SK-MEL-5 (cell line): Measurements from ENCODE around the gene PDE4B. TPM values are rescaled to one million over a fixed set of nuclear protein-coding genes. Genes with fewer than 3 reads are reported as not detected.

ENCODE experiments used
- DNase-seq: peaks from one replicate; pipeline ENCODE4 v3.0.0-alpha.2; 2016; ENCODE audit warnings: low read depth, low spot score
- in situ Hi-C: cut with HindIII; loops from 2 replicates; pipeline ENCODE4 v1.10.0; 2016; ENCODE audit warnings: low sequenced_read_pairs, high pct_unique_total_duplicates, low pct_unique_long_range_greater_than_20kb
- total RNA-seq: library from RNA; depleted of rRNA; stranded (reverse); fragments of >200 nt; shearing (Covaris generic); gene quantifications from 2 replicates; pipeline ENCODE4 v1.2.3, GENCODE V29; 2014

The PDE4B gene
- total RNA-seq, 1 experiment from 2014 or later = 26.1 TPM

DNA sequence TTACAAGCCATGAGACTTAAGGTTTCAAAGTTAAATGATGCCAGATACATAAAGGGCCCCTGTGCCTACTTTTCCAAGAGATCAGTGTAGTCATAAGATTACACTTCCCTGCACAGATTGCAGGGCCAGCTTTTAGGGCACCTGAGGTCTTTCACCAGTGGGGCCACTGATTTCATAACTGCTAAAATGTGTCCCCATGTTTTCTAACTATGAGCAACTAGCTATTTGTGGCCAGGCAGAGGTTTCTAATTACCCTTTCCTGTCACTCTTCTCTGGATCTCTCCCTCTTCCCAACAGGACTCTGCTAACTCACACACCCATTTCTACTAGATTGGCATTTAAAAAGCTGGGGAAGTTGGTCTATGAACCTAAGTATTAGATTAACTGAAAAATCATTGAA lies 534.2 kb downstream of the PDE4B start:
- in situ Hi-C loops = no loop called here
- no peak for DNase-seq

DNA sequence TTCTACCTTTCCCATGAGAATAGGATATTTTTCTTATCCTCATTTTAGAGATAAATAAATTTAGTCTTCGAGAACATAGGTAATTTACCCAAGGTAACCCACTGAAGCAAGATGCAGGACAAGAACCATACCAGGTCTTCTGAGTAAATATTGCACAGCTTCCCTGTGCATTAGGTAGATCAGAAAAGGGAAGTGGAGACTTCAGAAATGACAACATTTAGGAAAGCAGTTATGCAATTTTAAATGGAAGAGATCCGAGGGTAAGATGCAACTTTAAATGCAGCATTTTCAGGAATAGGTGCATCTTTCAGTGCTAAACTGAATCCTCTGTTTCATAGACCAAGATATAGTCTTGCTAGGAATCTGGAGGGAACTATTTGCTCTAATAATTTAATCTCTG lies 534.9 kb downstream of the PDE4B start:
- DNase-seq = no peak
- in situ Hi-C loops = no loop called here

GRCh38 chr1:66328896-66329295 lies 536.2 kb downstream of the PDE4B start:
- in situ Hi-C loops = no loop called here
- DNase-seq = no peak

GRCh38 chr1:66330722-66331141 lies 538.0 kb downstream of the PDE4B start:
- in situ Hi-C loops = no loop called here
- peak; percentile 80 for DNase-seq

- in situ Hi-C loops = no loop called here
- DNase-seq = peak; percentile 33
These were observed 539.2 kb downstream of the PDE4B start for GRCh38 chr1:66331658-66332547.

DNA sequence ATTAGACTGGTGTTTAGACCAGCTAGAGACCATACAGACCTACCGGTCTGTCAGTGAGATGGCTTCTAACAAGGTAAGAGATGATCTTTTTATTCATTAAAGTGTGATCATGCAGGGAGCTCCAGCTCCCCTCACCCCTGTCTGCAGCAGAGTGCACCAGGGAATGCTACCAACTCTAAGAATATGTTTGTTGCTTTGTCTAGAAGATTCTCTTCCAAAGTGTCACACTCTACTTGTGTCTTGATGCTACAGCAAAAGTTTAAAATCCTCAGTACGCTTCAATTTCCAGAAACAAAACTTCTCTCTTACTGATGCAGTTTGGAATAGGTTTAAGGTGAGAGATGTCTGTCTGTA lies 539.8 kb downstream of the PDE4B start:
- in situ Hi-C loops = no loop called here

DNA sequence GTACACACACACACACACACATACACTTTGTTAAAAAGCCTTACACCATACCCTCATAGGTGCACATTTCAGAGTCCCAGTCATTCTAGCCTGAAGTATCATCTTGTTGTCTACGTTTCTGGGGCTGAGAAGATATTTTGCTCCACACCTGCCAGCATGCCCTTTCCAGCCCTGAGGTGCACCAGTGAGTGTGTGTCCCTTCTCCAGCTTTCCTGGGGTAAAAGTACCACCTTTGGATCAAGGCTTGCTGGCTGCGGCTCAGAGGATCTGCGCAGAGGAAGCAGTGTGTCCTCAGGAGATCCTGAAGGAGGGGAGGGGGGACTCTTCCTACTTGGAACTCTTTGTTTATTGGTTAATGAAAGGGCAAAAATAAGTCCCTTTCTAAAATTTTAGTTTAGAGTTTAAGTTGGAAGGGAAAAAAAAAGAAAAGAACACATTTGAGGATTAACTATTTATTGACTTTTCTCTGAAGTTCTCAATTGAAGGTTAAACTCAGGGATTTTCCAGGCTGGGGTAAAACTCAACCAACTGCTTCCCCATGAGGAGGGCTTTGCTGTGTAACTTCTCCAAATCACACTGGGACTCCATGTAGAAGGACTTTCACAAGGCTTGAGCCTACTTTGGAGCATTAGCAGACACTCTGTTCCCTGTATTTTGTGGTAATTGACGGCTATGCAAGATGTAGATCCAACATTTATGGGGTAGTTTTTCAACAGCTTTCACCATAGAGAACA lies 540.9 kb downstream of the PDE4B start:
- in situ Hi-C loops = no loop called here

More for the DNA sequence above, 539.8 kb downstream of the PDE4B start:
- DNase-seq = no peak

DNA sequence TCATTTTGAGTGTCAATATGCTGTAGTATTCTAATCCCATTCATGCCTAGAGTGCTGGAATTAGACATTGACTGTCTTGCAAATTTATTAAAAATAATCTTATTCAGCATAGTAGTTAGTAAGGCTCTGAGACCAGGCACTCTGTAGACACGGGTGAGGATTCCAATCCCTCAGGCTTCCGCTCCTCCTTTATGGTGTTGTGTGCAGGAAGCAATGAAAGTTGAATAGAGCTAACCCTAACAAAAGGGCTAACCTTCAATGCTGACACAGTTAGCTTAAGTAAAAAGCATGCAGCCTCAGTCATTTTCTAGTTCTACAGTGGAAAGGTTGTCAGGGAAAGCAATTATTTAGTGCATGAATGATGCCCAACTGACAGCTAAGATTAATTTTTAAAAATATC lies 541.6 kb downstream of the PDE4B start:
- DNase-seq = no peak
- in situ Hi-C loops = no loop called here

More for the DNA sequence above, 540.9 kb downstream of the PDE4B start:
- DNase-seq = no peak

- no peak for DNase-seq
- in situ Hi-C loops = no loop called here
These were observed 542.4 kb downstream of the PDE4B start for GRCh38 chr1:66335125-66335524.

DNA sequence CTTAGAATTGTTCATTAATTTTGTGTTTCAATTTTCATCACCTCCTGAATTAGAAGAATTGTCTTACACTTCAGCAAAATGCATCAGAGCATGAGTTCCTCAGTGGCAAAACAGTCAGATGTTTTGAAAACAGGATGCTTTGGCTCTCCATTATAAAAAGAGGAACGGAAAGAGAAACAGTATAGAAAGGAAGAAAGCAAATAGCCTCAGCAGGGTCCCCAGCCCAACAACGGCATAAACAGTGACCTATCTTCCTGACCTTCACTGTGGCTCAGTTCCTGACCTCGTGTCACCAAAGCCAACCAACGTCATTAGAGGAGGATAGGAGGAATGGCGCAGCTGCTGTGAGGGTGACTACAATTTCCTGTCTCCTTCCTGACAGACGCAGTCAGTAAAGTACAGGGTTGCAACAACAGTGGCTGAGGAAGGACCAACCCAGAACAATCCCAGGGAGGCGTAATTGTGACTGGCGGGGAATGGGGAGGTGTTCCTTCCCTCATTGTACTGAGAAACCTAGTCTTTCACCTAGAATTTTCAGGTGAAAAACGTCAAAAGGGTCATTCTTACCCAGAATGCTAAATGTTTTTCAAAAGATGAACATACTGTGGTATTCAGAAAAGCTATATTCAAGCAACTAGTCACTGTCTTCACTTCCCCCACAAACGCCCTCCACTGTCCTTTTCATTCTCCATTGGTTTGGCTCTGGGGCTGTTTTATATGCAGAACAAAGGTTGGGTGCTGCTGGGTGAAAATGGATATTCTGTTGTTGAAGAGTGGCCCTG lies 543.4 kb downstream of the PDE4B start:
- DNase-seq = no peak
- in situ Hi-C loops = no loop called here

DNA sequence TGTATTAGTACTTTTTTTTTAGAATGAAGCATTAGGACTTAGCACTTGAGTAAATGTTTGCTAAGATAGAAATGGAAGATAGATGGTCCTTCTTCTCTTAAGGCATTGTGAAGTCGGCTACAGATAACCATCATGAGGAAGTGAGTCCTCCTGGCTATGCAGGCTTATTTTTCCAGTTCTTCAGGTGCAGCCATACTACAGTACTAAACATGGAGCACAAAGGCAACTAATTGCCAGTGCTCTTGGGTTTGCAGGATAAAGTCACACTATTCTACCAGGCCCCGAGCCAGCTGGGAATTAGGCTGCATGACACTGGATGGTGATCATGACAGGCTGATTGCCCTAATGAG lies 543.9 kb downstream of the PDE4B start:
- in situ Hi-C loops = no loop called here
- DNase-seq = no peak

DNA sequence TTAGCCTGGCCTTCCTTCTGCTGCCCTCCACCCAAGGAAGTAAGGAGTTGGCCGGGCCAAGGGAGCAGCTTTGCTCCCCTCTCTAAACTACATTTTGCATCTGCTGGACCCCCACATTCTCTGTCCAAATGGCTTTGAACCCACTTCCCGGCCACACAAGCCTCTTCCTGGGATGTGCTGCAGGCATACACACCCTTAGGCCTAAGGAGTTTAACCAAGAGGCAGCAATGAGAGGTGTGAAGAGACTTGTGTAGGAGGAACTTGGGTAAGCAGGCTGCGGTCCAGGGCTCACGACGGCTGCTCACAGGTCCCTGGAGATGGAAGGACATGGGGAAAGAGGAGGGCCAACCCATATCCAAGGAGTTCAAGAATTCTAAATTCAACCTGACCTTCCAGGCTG lies 544.6 kb downstream of the PDE4B start:
- no peak for DNase-seq
- in situ Hi-C loops = no loop called here

DNA sequence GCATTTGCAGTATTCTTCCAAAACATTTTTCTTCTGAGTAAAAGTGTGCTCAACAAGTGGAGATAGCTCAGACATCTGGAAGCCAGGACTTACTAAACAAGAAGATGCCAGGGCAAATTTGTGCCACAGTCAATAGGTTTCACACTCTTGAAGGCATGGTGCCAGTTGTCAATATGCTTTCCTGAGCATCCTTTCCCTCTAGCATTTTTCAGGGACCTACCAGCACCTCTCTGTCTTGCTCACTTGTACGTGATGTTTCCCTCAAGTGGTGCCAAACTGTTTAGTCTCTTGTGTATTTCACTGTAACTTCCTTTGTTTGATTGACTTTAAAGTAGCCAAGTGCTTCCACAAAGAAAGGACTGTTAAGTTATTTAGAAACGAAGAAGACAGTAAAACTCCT lies 547.2 kb downstream of the PDE4B start:
- in situ Hi-C loops = no loop called here
- DNase-seq = peak; percentile 97

DNA sequence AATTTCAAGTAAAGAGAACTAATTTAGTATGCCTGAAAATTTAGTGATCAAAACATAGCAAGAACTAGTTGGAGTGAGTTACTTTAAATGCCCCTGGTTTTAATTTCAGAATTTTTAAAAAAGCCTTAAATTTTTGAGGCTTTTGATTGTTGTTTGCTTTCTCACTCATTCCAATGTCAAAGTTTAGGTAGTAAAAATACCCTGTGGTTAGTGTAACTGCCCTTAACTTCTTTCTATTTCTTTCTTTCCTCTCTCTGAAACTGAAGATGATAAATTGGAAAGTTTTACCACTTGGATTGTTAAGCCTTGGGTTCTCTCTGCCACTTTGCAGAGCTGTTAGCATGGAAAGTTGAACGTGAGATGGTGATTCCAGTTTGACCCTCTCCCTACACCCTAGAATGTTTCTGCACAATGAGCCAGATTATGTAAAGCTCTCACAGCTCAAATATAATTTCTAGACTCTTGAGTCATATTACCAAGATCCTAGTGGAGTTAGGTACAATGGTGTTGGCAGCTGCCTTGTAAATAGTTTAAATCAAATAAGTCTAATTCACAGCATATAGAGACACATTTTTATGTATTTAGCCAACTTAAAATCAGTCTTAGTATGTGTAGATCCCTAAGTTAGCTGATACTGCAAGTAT lies 548.9 kb downstream of the PDE4B start:
- in situ Hi-C loops = no loop called here
- DNase-seq = no peak

DNA sequence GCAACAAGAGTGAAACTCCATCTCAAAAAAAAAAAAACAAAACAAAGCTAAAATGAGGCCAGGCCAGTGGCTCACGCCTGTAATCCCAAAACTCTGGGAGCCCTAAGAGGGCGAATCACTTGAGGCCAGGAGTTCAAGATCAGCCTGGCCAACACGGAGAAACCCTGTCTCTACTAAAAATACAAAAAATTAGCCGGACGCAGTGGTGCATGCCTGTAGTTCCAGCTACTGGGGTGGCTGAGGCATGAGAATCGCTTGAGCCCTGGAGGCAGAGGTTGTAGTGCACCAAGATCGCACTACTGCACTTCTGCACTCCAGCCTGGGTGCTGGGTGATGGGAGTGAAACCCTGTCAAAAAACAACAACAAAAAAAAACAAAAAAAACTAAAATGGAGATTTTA lies 550.0 kb downstream of the PDE4B start:
- no peak for DNase-seq
- in situ Hi-C loops = no loop called here

- in situ Hi-C loops = no loop called here
- DNase-seq = no peak
These were observed 551.1 kb downstream of the PDE4B start for GRCh38 chr1:66343569-66344325.

DNA sequence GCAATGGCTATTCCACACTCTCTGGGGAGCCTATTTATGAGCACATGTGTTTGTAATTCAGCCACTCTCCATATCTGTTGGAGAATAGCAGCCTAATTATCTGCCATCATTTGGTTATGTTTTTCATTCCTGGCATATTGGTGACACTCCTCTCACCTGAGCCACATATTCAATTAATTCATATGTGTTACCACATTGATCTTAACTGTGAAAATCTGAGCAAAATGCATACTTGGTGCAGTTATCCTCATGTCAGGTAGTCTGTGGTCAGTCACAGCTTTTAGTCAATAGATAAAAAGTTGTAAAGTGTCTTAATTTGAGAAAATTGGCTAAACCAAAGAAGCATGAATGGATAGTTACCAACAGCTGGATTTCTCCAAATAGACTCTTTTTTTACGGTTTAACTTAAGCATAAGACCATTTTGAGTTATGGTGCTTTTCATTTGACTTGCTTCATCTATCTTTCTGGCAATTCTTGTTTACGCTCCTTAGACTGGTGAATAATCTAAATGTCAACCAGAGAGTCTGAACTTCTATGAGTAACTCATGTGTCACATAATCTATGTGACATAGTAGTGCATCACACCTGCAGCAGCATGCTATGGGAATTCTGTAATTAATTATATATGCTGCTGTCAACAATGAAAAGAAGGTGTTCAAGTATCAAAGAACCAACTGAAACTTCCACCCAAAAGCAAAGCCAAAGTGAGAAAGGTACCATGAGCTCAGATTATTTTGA lies 553.5 kb downstream of the PDE4B start:
- in situ Hi-C loops = no loop called here

More for the DNA sequence above, 553.5 kb downstream of the PDE4B start:
- DNase-seq = no peak
